IMR-90 (cell line): ENCODE data around the gene CELSR2. TPM values are rescaled to one million over a fixed set of nuclear protein-coding genes. Genes with fewer than 3 reads are reported as not detected.

ENCODE experiments used
- ATAC-seq: fragments of 200-7000 bp; cut with Tn5 transposase; 2 replicates; pipeline ENCODE4 v1.9.1; 2020; ENCODE audit warnings: low read depth, mild to moderate bottlenecking, moderate library complexity
- BruUV-seq: library from RNA; stranded (reverse); fragments of 400-500 nt; replicated peaks from 2 replicates; lab custom pipeline; 2021; lab: Mats Ljungman, UMichigan
- CTCF ChIA-PET: fragments of 300-600 bp; formaldehyde crosslinking; extraction: SDS; loops from one replicate; lab custom pipeline; 2021; ENCODE audit warnings: antibody characterized with exemption; lab: Yijun Ruan, JAX
- POLR2A ChIA-PET: fragments of 300-600 bp; sonication (Branson Sonifier 250); formaldehyde crosslinking; loops from one replicate; lab custom pipeline; 2022; ENCODE audit warnings: antibody characterized with exemption; ENCODE audit not compliant: unreplicated experiment; lab: Charles Lee
- DNase-seq: peaks from one replicate; pipeline ENCODE4 v3.0.0; 2013
- H2AFZ ChIP-seq: replicated peaks from 2 replicates; pipeline ENCODE3; 2013; ENCODE audit warnings: low read length, mild to moderate bottlenecking; ENCODE audit not compliant: poor library complexity
- H2AK5ac ChIP-seq: 2 replicates; pipeline ENCODE4 v1.6.1; 2013; ENCODE audit warnings: low read depth, low read length, inconsistent platforms
- H2AK9ac ChIP-seq: replicated peaks from 2 replicates; pipeline ENCODE3; 2013; ENCODE audit warnings: mild to moderate bottlenecking, low read depth, low read length, moderate library complexity; ENCODE audit not compliant: poor library complexity
- H2BK120ac ChIP-seq: 2 replicates; pipeline ENCODE4 v1.6.1; 2013; ENCODE audit warnings: low read depth, low read length, inconsistent platforms
- H2BK15ac ChIP-seq: 3 replicates; pipeline ENCODE4 v1.6.1; 2013; ENCODE audit warnings: low read depth, low read length, inconsistent platforms
- H2BK20ac ChIP-seq: 2 replicates; pipeline ENCODE4 v1.6.1; 2013; ENCODE audit warnings: low read depth, mild to moderate bottlenecking, inconsistent platforms, low read length, moderate library complexity
- H2BK5ac ChIP-seq: 2 replicates; pipeline ENCODE4 v1.6.1; 2013; ENCODE audit warnings: mild to moderate bottlenecking, low read depth, low read length, inconsistent platforms; ENCODE audit not compliant: poor library complexity, severe bottlenecking
- H3K14ac ChIP-seq: replicated peaks from 2 replicates; pipeline ENCODE4 v1.6.1; 2013; ENCODE audit warnings: low read depth, low read length, inconsistent platforms
- H3K18ac ChIP-seq: 2 replicates; pipeline ENCODE4 v1.6.1; 2013; ENCODE audit warnings: low read depth, low read length, control low read depth
- H3K23ac ChIP-seq: 2 replicates; pipeline ENCODE4 v1.6.1; 2013; ENCODE audit warnings: low read depth, low read length, inconsistent platforms
- H3K27ac ChIP-seq: 2 replicates; pipeline ENCODE4 v1.5.1; 2013; ENCODE audit warnings: mild to moderate bottlenecking, control low read depth, low read length; ENCODE audit not compliant: insufficient read depth
- H3K27me3 ChIP-seq: 2 replicates; pipeline ENCODE4 v1.6.1; 2013; ENCODE audit warnings: low read length; ENCODE audit not compliant: control insufficient read depth, insufficient read depth
- H3K36me3 ChIP-seq: 2 replicates; pipeline ENCODE4 v1.6.1; 2013; ENCODE audit warnings: low read length, mixed read lengths; ENCODE audit not compliant: control insufficient read depth, insufficient read depth
- H3K4ac ChIP-seq: 2 replicates; pipeline ENCODE4 v1.6.1; 2013; ENCODE audit warnings: low read depth, low read length, inconsistent platforms
- H3K4me1 ChIP-seq: 2 replicates; pipeline ENCODE4 v1.6.1; 2013; ENCODE audit warnings: low read length, mixed read lengths; ENCODE audit not compliant: control insufficient read depth, insufficient read depth
- H3K4me2 ChIP-seq: 2 replicates; pipeline ENCODE4 v1.6.1; 2013; ENCODE audit warnings: low read depth, mild to moderate bottlenecking, control low read depth, low read length, moderate library complexity
- H3K4me3 ChIP-seq: 2 replicates; pipeline ENCODE4 v1.5.1; 2013; ENCODE audit warnings: low read depth, mild to moderate bottlenecking, control low read depth, low read length, moderate library complexity; ENCODE audit not compliant: insufficient read depth
- H3K56ac ChIP-seq: 2 replicates; pipeline ENCODE4 v1.6.1; 2013; ENCODE audit warnings: low read length, inconsistent platforms; ENCODE audit not compliant: insufficient read depth; ENCODE audit errors: extremely low read depth
- H3K79me1 ChIP-seq, 2 experiments: 2 replicates each; pipeline ENCODE4 v1.6.1; 2013; ENCODE audit warnings: low read length in 2 of 2, inconsistent platforms in 1 of 2, low read depth in 1 of 2
- H3K9ac ChIP-seq: 2 replicates; pipeline ENCODE4 v1.6.1; 2013; ENCODE audit warnings: low read depth, low read length, control low read depth
- H3K9me1 ChIP-seq: 2 replicates; pipeline ENCODE4 v1.6.1; 2013; ENCODE audit warnings: low read length, inconsistent platforms; ENCODE audit not compliant: insufficient read depth
- H3K9me3 ChIP-seq: 2 replicates; pipeline ENCODE4 v1.6.1; 2013; ENCODE audit warnings: low read length; ENCODE audit not compliant: control insufficient read depth, insufficient read depth
- H4K20me1 ChIP-seq: 2 replicates; pipeline ENCODE4 v1.6.1; 2013; ENCODE audit warnings: low read length, inconsistent platforms; ENCODE audit not compliant: insufficient read depth
- H4K5ac ChIP-seq: 2 replicates; pipeline ENCODE4 v1.6.1; 2013; ENCODE audit warnings: mild to moderate bottlenecking, low read depth, low read length, control low read depth
- H4K8ac ChIP-seq, 2 experiments: 2 replicates each; pipeline ENCODE4 v1.6.1; 2013; ENCODE audit warnings: low read depth in 2 of 2, low read length in 2 of 2, control low read depth in 1 of 2, inconsistent platforms in 1 of 2
- H4K91ac ChIP-seq: 2 replicates; pipeline ENCODE4 v1.6.1; 2013; ENCODE audit warnings: low read depth, low read length, inconsistent platforms; ENCODE audit not compliant: insufficient read depth
- CEBPB ChIP-seq: IDR thresholded peaks from 2 replicates; pipeline ENCODE4 v1.6.1; 2012; ENCODE audit warnings: low read depth, low read length, improper control_type of control experiment
- CHD1 ChIP-seq: IDR thresholded peaks from 2 replicates; pipeline ENCODE4 v1.6.1; 2012; ENCODE audit warnings: low read depth, low read length, improper control_type of control experiment
- MAFK ChIP-seq: IDR thresholded peaks from 2 replicates; pipeline ENCODE4 v1.6.1; 2012; ENCODE audit warnings: low read depth, low read length, improper control_type of control experiment
- RAD21 ChIP-seq: IDR thresholded peaks from 2 replicates; pipeline ENCODE4 v1.6.1; 2012; ENCODE audit warnings: low read length, improper control_type of control experiment
- RFX5 ChIP-seq: IDR thresholded peaks from 2 replicates; pipeline ENCODE4 v1.8.0; 2012; ENCODE audit warnings: low read depth, mild to moderate bottlenecking, low read length, moderate library complexity
- SMC3 ChIP-seq: fragments of 150-350 bp; IDR thresholded peaks from 2 replicates; pipeline ENCODE4 v1.6.1; 2016; ENCODE audit warnings: low read depth, mild to moderate bottlenecking, antibody characterized with exemption, low read length, moderate library complexity
- WGBS, 2 experiments: methylation state at CpG; one replicate each; pipeline versions ENCODE4 v1.1.5 to v1.1.7; 2013; ENCODE audit warnings: missing lambda C conversion rate in 2 of 2; ENCODE audit not compliant: insufficient read length in 1 of 2; ENCODE audit errors: extremely low coverage in 2 of 2; 5-methylcytosine and 5-hydroxymethylcytosine counted together
- dilution Hi-C: fragments of 300-500 bp; cut with HindIII; formaldehyde crosslinking; loops from one replicate; pipeline ENCODE4 v1.14.3; 2018; ENCODE audit warnings: low sequenced_read_pairs; ENCODE audit not compliant: unreplicated experiment
- in situ Hi-C: fragments of 300-500 bp; cut with MboI; formaldehyde crosslinking; loops from 3 replicates; pipeline ENCODE4 v1.14.3; 2019; ENCODE audit warnings: low sequenced_read_pairs, inconsistent platforms, mixed read lengths
- intact Hi-C: fragments of 100-400 bp; cut with micrococcal nuclease; formaldehyde crosslinking; loops from 2 replicates; pipeline ENCODE4 v1.10.0; 2022
- polyA plus RNA-seq, 3 experiments: library from polyadenylated mRNA; depleted of rRNA; stranded (reverse); fragments of >200 nt; gene quantifications; 2 replicates each; pipeline ENCODE4 v1.2.3, GENCODE V29; 2012; ENCODE audit warnings: low replicate concordance in 1 of 3
- total RNA-seq: library from RNA; depleted of rRNA; stranded (reverse); fragments of >200 nt; gene quantifications from 2 replicates; pipeline ENCODE4 v1.2.3, GENCODE V29; 2012

The CELSR2 gene
- total and polyA plus RNA-seq, 2 of the 4 experiments (the other 2 are of a cell fraction), result 1.3 to 5.3 TPM

DNA sequence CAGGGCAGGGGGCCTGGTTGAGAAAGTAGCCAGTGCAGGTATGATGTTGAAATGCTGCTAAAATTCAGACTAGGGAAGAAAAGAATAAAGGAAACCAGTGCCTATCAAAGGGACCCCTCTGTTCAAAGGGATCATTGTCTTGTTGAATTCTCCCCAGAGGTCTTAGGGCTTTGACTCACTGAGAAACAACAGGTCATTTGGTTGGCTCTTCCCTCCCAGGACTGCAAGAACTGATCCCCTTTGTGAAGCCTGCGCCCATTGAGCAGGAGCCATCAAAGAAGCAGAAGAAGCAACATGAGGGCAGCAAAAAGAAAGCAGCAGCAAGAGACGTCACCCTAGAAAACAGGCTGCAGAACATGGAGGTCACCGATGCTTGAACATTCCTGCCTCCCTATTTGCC is 11.8 kb upstream of the CELSR2 start:
- no peak overlapping the region for H3K18ac ChIP-seq
- no peak overlapping the region for H2BK120ac ChIP-seq
- no peak overlapping the region for H3K4me2 ChIP-seq
- 96% methylated on average over 3 of the region's 3 CpGs; no CpG with 5 or more reads in 1 of the 2 experiments for WGBS, 2 experiments
- no peak overlapping the region for H3K4ac ChIP-seq
- H4K5ac ChIP-seq, result no peak overlapping the region
- no peak overlapping the region for H3K9ac ChIP-seq
- peaks cover 14% of the 10 kb centered on the region for H3K9me1 ChIP-seq
- no peak overlapping the region for H3K56ac ChIP-seq
- H4K8ac ChIP-seq, result no peak overlapping the region
- H3K14ac ChIP-seq, result no peak overlapping the region
- H2BK20ac ChIP-seq, result no peak overlapping the region
- POLR2A ChIA-PET, result no interaction called here
- no peak for TF ChIP-seq RFX5
- no peak for TF ChIP-seq CHD1
- no peak for TF ChIP-seq MAFK
- TF ChIP-seq RAD21, result no peak
- TF ChIP-seq CEBPB, result no peak
- TF ChIP-seq SMC3, result no peak
- H3K79me1 ChIP-seq, result peaks cover 0 to 45% of the 10 kb centered on the region in 2 experiments
- in situ Hi-C loops, result no loop called here
- peaks cover 47% of the 10 kb centered on the region for H3K36me3 ChIP-seq
- H2BK15ac ChIP-seq, result no peak overlapping the region
- no peak overlapping the region for H2AFZ ChIP-seq
- H4K91ac ChIP-seq, result no peak overlapping the region
- TSS peak; percentile 89 for BruUV-seq
- no peaks in the 10 kb centered on the region for H3K9me3 ChIP-seq
- no peak overlapping the region for H3K4me3 ChIP-seq
- no peak overlapping the region for H2AK5ac ChIP-seq
- no peak overlapping the region for H3K27ac ChIP-seq
- DNase-seq, result no peak
- CTCF ChIA-PET, result interaction anchor here (0.6 kb wide), 1 partner anchor 19 kb away, joined by 3 read pairs; no protein-coding TSS in a partner anchor
- no peak overlapping the region; the same call in 1 of the 2 replicates for H3K23ac ChIP-seq
- no peak overlapping the region for H2BK5ac ChIP-seq
- ATAC-seq, result no peak
- dilution Hi-C loops, result no loop called here
- H3K4me1 ChIP-seq, result peaks cover 11% of the 10 kb centered on the region
- intact Hi-C loops, result no loop called here
- no peaks in the 10 kb centered on the region for H3K27me3 ChIP-seq
- H4K20me1 ChIP-seq, result peaks cover 30% of the 10 kb centered on the region
- H2AK9ac ChIP-seq, result peak overlapping the region; percentile 48
